AG09309 (cell line): ENCODE data around the gene HLF.

Source experiments
- DNase-seq: peaks from one replicate; pipeline ENCODE4 v3.0.0-alpha.2; 2010; ENCODE audit warnings: low read depth
- H3K4me3 ChIP-seq: 2 replicates; pipeline ENCODE4 v1.5.1; 2011; ENCODE audit warnings: mild to moderate bottlenecking, low read depth, low read length, moderate library complexity; ENCODE audit not compliant: control insufficient read depth
- TF ChIP-seq, protein P1 (sequence below): IDR thresholded peaks from 2 replicates; pipeline ENCODE4 v1.5.1; 2011; ENCODE audit warnings: mild to moderate bottlenecking, low read depth, low read length, inconsistent platforms; ENCODE audit not compliant: insufficient read depth, control insufficient read depth; ENCODE audit errors: missing control alignments

The HLF gene

DNA sequence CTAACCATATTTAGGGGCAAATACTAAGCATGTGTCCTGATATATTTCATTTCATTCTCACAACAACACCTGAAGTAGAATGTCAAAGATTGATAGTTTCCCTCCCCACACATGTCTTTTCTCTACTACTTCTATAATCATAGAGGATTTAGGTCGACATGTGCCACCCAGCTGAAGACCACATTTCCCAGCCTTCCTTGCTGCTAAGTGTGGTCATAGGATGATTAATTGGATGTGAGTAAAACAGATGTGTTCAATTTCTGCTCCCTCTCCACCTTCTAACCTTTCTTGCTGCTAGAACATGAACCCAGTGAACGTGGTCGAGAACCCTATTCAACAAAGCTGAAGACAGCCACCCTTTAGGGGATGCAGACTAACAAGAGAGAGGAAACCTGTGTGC is 18.8 kb upstream of the HLF start:
- H3K4me3 ChIP-seq = no peak overlapping the region
- DNase-seq = no peak
- TF ChIP-seq, protein P1, sequence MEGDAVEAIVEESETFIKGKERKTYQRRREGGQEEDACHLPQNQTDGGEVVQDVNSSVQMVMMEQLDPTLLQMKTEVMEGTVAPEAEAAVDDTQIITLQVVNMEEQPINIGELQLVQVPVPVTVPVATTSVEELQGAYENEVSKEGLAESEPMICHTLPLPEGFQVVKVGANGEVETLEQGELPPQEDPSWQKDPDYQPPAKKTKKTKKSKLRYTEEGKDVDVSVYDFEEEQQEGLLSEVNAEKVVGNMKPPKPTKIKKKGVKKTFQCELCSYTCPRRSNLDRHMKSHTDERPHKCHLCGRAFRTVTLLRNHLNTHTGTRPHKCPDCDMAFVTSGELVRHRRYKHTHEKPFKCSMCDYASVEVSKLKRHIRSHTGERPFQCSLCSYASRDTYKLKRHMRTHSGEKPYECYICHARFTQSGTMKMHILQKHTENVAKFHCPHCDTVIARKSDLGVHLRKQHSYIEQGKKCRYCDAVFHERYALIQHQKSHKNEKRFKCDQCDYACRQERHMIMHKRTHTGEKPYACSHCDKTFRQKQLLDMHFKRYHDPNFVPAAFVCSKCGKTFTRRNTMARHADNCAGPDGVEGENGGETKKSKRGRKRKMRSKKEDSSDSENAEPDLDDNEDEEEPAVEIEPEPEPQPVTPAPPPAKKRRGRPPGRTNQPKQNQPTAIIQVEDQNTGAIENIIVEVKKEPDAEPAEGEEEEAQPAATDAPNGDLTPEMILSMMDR = no peak

GRCh38 chr17:55246583-55246982 is 18.2 kb upstream of the HLF start:
- H3K4me3 ChIP-seq = no peak overlapping the region
- DNase-seq = no peak
- TF ChIP-seq, protein P1 = no peak

GRCh38 chr17:55248077-55248476 is 16.7 kb upstream of the HLF start:
- no peak overlapping the region for H3K4me3 ChIP-seq
- TF ChIP-seq, protein P1 = no peak
- no peak for DNase-seq

DNA sequence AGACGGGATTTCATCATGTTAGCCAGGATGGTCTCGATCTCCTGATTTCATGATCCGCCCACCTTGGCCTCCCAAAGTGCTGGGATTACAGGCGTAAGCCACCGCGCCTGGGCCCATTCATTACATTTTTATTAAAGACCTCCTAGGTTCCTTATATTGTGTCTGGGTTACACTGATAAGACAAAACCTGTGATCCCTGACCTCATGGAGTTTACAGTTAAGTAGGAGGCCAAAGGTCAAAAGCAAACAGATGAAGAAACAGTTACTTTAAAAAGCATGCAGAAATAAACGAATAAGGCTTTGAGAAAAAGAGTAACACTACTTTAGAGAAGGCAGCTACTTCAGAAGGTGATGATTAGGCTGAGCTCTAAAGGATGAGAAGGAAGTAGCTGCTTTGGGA is 14.9 kb upstream of the HLF start:
- TF ChIP-seq, protein P1 = no peak
- H3K4me3 ChIP-seq = no peak overlapping the region
- no peak for DNase-seq

GRCh38 chr17:55254375-55254774 is 10.4 kb upstream of the HLF start:
- no peak for DNase-seq
- H3K4me3 ChIP-seq = no peak overlapping the region
- TF ChIP-seq, protein P1 = no peak

DNA sequence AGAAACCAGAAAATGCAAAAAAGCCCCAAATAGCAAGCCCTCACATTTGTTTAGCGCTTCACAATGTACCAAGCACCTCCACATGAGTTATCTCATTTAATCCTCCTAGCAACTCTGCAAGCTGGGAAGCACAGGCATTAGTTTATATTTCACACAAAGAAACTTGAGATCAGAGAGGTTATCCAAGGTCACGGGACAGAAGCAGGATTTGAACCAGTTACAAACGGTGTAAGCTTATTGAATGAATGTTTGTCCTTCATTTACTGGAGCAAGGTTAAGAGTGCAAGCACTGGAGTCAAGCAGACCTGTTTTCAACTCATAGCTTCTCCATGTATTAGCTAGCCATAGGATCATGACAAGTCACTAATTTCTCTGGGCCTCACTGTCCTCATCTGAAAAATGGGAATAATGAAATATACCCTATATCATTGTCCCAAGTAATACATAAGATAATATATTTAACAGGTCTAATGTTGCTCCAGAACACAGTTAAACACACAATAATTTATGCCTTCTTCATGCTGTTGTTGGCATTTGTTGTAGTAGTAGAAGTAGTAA is 6.1 kb upstream of the HLF start:
- H3K4me3 ChIP-seq = no peak overlapping the region
- TF ChIP-seq, protein P1 = no peak
- DNase-seq = no peak

DNA sequence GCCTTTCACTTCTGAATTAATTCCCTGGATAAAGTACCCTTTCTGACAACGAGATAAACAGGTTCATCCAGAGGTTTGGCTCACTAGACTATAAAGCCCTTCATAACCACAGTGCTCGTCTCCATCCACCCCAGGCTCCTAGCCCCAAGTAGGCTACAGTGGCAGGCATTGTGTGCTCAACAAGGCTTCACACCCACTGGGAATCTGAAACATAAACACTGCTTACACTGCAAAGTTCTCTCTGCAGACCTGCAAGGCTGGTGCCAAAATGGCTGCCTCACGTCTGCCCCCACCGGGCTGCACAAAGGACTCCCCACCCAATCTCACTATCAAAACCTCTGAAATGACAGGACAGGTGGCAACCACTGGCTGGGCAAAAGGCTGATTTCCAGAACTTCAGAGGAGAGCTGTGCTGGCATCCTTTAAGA is 5.1 kb upstream of the HLF start:
- H3K4me3 ChIP-seq = no peak overlapping the region
- TF ChIP-seq, protein P1 = no peak

More for the DNA sequence above, 5.1 kb upstream of the HLF start:
- no peak for DNase-seq
